ENCODE data around the gene TOR4A.

The TOR4A gene

DNA sequence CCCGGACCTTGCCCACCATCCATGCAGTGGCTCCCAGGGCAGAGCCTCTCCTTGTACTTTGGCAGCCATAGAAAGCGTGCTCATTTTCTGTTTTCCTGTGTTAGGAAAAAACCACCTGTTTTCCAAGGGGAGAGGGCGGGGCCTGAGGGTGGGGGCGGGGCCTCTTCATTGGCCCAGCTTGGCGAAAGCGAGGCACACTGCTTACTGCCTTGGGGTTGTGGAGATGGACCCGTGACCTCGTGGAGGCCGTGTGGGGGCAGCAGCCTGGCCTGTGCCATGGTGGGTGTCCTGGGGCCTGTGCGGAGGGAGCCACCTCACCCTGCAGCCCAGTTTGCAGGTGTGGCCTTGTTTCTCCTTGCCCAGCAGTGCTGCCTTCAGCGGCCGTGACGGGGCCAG lies 4.4 kb upstream of the TOR4A start:
- no peak for DNase-seq

DNA sequence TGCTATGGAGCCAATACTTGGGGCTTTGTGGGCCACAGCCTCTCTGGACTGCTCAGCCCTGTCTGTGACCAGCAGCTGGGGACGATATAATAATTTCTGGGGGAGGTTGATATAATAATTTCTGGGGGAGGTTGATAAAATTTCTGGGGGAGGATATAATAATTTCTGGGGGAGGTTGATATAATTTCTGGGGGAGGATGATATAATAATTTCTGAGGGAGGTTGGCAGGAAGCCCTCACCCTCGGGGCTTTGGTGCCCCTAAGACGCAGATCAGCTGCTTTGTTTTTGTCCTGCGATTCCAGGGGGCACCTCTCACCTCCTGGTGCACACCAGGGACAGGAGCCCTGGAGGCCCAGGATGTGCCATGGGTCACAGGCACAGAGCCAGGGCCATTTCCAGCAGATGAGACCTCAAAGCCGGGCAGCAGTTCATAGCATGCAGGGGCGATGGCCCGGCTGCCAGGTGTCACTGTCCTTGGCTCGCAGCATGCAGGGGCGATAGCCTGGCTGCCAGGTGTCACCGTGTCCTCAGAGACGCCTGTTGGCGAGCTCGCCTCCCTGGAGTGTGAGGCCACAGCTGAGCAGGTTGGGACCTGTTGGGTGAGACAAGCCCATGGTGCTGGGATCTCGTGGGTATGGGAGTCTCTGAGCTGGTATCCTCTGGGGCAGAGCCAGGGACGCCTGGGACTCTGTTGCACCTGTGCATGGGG lies 3.8 kb upstream of the TOR4A start:
- DNase-seq, result no peak

DNA sequence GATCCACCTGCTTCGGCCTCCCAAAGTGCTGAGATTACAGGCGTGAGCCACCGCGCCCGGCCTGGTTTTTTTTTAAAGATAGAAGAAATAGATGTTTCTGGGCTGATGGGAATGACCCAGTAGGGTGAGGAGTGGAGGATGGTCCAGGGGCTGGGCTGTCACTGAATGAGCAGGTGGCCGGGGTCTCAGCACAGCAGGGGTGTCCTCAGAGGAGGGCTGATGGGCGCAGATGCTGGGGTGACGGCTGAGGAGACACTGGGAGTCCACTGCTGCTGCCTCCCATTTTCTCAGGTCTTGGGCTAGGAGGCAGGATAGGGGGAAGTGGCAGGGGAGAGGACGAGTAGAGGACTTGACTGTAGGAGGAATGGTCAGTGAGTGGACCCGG lies 2.3 kb upstream of the TOR4A start:
- DNase-seq, result no peak

DNA sequence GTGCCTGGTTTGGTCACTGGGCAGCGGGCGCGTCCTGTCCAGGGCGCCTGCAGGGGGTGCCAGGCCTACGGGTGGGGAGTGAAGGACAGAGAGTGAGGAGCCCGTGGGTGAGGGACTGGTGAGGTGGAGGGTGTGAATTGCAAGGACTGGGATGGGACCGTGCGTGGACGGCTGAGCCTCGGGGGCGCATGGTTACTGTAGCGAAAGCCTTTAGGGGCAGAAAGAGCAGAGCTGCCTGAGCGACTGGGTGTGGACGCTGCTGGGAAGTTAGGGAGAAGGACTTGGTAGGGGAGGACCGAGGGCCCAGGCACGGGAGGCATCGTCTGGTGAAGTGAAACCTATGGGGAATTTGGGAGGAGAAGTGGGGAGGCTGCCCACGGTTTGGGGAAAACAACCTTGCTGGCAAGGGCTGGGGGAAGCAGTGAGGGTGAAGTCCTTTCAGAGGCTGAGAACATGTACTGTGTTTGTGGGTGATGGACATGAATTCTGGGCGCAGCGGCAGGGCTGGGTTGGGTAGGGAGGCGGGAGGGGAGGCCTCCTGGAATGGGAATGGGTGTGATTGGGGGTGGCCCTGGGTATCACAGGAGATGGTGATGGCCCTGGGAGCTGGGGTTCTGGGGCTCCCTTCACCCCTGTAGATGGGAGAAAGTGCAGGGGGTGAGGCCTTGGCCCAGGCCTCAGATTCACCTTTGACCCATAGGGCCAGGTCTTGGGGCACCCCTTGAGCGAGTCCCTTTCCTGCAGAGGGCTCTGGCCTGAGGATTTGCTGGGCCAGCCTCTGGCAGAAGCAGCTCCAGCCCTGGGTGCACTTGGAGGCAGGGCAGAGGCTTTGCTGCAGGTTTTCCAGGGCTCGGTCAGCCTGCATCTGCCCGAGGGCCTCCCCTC lies 1.7 kb upstream of the TOR4A start:
- no peak for DNase-seq

DNA sequence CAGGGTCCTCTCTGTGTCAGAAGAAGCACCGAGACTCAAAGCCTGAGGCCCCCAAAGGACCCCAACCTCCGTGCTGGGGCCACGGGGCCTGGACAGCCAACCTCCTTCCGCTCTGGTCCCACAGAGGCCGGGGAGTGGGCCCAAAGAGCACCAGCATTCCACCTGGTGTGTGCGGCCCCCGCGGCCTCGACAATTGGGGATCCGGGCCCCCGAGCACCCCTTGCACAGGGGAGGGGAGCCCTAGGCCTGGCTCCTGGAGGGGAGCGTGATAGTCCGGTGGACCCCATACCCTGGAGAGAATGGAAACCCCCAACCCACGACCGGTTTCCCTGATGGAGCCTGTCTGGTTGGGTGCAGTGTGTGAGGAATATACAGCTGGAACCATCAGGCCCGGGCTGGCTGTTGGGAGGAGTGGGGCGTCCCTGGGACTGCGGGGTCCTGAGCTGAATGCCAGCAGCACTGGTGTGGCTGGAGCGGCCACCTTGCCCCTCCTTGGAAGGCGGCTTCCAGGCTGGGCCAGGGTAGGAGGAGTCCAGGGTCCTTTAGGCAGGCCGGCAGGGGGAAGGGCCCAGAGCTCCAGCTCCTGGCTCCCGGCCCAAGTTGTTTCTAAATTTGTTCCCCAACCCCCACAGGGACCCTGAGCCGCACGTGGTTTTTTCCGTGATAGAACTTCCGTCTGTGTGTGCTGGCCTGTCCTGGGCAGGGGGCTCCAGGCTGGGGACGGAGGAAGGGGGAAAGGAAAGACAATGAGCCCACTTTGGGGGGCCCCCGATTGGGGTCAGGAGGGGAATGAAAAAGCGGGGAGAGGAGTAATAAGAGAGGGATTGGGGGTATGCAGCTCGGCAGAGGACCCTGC lies 825 bp upstream of the TOR4A start:
- no peak for DNase-seq

DNA sequence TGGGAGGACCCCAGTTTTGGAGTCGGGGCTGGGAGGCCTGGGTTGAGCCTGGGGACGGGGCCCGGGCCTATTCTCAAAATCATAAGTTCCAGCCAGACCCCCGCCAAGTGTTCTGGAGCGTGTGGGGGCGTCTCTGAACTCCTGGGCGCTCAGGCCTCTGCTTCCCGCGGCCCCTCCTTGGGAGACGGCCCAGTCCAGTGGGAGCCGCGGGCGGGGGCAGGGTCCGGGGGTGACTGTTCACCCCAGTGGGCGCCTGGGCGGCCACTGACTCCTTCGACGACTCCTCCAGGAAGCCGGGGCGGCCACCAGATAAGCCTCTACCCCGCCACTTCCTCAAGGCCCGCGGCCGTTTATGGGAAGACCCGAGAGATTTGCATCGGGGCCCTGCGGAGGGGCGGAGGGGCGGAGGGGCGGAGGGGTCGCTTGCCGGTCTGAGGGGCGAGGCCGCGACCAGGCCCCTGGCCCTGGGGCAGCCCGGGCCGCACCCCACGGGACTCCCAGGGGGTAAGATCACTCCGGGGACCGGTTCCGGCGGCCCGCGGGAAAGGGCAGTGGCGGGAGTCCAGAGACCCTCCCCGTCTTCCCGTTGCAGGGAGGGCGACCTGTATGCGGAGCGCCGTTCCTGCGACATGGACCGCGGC lies 655 bp downstream of the TOR4A start:
- no peak for DNase-seq

DNA sequence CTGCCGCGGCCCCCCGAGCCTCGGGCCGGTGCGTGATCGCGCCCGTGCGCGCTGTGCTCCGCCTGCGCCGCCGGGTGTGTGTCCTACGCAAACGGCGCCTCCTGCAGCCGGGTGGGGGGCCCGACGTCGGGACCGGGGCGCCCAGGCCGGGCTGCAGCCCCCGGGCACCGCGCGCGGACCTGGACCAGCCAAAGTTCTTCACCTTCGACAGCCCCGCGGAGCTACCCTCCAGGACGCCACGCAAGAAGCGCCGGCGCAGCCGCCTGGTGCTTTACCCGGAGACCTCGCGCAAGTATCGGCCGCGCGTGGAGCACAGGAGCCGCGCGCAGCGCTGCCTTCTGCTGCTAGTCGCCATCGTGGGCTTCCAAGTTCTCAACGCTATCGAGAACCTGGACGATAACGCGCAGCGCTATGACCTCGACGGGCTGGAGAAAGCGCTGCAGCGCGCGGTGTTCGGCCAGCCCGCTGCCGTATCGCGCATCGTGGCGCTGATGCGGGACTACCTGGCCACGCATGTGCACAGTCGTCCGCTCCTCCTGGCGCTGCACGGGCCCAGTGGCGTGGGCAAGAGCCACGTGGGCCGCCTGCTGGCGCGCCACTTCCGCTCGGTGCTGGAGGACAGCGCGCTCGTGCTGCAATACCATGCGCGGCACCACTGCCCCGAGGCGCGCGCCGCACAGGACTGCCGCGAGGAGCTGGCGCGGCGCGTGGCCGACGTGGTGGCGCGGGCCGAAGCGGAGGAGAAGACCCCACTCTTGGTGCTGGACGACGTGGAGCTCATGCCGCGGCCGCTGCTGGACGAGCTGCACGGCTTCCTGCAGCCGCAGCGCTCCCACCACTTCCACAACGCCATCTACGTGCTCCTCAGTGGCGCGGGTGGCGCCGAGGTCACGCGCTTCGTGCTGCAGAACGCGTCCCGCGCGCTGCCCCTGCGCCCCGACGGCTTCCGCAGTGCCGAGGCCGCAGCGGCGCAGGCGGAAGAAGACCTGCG lies 1.5 kb downstream of the TOR4A start:
- DNase-seq, result no peak

DNA sequence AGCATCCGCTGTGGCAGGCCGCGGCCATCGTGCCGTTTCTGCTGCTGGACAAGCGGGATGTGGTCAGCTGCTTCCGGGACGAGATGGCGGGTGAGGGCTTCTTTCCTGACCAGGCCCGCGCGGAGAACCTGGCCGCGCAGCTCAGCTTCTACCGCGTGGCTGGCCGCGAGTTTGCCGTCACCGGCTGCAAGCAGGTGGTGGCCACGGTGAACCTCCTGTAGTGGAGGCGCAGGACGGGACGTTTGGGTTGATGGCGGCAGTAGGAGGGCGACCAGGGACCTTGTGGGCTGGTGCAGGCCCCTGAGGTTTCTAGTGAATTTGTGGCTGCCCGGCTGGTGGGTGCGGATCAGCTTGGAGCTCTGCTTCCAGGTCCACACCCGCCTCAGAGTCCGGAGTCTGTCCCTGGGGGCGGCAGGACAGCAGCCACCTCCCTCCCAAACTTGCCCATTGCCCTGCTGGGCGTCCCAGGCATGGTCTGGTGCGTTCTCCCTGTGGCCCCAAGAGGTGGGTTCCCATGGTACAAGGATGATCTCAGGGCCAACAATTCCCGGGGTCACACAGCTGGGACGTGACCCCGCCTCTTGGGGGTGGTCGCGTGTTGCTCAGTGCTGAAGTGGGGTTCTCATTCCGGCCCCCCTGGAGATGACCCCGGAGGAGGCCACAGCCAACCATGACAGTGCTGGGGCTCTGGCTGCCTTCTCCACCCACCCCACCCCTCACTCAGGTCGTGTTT lies 2.4 kb downstream of the TOR4A start:
- DNase-seq, result no peak

DNA sequence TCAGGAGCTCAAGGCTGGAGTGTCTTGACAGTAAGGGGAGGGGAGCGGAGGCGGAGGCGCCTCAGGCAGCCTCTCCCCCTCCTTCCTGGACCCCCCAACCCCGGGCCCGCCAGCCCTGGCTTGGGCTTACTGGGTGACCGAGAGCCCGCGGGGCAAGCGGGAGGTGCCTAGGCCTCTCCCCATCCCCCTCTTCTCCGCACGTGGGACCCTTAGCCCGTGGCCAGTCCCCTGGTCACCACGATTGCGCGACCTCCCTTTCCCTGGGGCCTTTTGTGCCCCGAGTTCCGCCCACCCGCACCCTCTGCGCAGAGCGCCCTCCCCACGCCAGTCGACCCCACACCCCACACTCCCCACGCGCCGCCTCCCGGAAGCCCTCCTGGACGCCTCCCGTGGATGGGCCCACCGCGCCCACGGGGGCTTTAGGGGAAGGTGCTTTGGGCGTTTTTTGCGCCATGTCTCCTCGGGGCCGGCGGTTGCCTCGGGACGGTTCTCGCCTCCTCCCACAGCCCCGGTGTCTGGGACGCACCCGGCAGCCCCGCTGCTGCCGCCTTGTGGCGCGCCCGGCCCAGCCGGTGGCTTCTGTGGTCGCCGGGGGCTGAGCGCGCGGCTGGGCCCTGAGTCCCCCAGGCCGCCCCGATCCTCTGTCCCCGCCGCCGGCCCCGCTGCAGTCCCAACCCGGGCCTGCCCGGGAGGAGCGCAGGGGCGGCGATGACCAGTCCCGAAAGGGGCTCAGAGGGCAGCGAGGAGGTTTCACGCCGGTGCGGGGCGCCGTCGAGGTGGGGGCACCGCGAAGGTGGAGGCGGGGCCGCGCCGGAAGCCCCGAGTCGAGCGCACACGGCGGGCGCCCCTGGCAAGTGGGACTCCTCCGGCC lies 3.2 kb downstream of the TOR4A start:
- DNase-seq, result no peak

DNA sequence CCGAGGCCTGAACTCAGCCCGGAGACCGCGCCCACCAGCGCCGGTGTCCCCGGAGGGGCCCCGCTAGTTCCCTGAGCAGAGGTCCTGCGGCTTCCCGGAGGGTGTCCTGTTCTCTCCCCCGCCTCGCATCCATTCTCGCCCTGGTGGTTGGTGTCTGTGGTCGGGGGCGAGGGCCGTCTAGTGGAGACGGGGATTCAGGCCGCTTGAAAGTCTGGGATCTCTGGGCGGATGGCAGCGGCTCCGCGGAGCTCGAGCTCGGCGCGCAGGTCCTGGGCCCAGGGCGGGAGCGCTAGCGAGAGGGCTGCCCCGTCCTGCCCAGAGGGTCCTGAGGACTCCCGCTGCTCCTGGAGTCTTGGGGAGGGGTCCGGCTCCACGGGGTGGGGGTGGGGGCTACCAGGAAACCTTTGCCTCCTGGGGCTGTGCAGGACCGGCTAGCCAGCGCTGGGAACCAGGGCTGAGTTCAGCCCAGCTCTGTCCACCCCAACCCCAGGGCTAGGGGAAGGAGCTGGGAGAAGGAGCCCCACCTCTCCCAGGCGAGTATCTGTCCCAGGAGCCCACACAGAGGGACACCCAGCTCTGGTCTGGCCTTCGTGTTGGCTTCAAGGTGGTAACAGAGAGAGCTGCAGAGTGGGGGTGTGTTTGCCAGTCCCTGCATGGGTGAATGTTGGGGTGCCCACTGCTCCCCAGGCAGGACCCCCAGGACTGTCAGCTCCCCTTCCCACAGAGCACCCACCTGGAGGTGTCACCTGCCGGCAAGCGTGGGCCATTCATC lies 4.0 kb downstream of the TOR4A start:
- no peak for DNase-seq

DNA sequence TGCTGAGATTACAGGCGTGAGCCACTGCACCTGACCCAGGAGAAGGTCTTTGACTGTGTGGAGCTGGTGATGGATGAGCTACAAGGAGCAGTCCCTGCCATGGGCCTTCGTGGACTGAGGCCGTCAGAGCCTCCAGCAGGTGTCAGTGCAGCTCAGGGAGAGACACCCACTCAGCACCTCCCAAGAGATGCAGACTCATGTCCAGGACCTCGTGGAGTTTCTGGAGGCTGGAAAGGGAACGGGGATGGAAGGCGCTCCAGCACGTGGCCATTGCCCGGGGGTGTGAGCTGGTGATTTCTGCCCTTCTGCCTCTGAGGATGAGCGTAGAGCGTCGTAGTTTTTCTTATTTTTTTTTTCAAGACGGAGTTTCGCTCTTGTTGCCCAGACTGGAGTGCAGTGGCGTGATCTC lies 9.5 kb downstream of the TOR4A start:
- no peak for DNase-seq

DNA sequence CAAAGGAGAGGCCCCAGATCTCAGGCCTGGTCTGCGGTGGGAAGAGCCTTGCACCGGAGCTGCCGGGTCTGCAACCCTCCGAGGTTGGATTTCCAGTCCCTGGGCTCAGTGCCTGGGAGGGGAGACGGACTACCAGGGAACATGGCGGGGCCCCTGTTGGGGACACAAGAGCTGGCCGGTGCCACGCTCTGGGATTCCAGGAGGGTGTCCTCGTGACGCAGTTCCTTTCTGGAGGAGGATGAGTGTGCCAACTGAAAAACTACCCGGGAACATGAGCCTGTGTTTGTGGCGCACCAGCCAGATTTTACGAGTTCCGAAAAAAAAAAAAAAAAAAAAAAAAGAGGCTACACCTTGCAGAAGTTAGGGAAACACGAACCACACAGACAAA lies 15.6 kb downstream of the TOR4A start:
- no peak for DNase-seq

DNA sequence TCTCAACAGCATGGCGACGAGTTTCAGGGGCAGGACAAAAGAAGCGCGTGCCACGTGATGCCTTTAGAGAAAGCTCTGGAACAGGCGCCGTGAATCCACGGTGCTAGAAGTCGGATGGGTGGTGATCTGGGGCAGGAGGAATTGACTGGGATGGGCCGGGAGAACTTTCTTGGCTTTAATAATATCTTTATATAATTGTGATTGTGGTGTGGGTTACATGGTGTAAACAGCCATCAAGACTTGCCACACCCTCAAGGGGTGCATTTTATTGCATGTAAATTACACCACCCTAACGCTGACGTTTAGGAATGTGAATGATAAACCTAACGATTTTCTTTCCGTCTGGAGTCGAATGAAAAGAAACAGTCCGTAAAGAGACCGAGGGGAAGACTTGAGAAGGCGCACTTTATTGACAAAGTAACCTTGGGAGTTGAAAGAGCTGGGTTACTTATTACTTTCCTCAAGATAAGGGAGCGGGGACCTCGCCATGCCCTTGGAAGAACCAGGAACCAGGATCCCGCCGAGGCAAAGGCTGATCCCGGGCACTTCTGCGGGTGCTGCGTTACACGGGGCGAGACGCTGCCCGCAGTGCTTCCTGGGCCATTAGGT lies 16.1 kb downstream of the TOR4A start:
- DNase-seq, result no peak

DNA sequence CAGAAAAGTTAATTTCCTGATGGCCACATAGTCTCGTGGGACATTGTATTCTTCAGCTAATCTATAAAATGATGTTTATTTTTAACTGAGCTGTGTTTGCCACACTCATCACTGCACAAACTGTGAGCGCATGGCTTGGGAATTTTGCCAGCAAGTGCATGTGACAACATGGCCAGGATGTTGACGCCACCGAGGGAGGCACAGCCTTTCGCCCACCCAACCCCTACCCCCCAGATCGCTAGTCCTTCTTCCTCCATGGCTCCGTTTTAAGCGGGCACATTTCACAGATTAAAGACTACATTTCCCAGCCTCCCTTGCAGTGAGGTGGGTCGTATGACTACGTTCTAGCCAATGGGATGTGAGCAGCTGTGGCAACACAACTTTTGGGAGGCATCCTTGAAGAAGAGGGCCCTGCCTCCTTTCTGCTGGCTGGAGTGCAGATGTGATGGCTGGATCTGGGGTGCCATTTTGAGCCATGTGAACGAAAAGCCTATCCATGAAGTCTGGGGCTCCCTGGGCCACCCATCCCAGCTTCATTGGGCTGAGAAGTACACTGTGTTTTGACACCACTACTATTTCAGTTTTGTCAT lies 16.7 kb downstream of the TOR4A start:
- no peak for DNase-seq

DNA sequence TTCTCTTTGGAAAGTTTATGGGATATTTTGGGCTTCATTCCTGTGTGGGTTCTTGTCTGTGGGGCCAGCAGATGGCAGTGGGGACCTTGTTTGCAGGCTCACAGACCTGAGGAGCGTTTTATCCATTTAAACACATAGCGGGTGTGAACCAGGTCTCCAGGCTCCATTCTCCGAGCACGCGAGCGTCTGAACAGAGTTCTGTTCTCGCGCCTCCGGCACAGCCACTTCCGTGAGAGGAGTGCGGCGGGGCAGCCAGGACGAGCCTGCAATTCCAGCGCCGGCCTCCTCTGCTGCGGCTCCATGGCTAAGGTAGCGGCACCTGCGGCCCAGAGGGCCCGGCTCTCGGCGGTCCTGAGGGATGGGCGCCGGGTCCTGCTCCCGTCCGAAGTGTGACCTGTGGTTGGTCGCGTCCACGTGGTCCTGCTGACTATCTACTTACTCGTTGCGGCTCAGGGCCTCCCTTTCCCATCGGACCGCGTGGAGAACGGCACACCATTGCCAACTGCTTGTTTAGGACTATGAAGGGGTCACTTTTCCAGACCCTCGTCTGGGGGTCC lies 17.2 kb downstream of the TOR4A start:
- no peak for DNase-seq

DNA sequence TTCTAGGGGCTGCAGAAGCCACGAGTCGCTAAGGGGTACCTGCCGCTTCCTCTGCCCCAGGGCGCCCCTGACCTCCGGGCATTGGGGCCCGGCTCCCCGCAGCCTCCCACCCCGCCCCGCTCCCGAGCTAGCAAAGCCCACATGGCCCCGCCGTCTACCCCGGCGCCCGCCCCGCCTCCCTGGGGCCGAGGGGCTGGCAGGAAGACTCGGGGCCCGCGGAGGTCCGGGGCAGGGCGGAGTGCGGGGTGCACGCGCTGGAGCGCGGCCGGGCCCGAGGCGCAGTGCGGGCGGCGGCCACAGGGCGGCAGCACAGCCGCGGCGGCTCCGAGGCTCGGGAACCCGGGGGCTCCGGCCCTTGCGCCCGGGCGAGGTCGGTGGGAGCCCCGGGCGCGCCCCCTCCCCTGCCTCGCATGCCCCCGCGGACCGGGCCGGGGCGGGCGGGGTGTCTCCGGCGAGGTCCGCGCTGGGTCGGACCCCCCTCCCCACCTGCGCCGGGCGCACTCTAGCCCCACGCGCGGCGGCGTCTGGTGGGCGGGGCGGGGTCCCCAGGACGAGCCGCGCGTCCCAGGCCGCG lies 17.8 kb downstream of the TOR4A start:
- DNase-seq, result peak; percentile 28

DNA sequence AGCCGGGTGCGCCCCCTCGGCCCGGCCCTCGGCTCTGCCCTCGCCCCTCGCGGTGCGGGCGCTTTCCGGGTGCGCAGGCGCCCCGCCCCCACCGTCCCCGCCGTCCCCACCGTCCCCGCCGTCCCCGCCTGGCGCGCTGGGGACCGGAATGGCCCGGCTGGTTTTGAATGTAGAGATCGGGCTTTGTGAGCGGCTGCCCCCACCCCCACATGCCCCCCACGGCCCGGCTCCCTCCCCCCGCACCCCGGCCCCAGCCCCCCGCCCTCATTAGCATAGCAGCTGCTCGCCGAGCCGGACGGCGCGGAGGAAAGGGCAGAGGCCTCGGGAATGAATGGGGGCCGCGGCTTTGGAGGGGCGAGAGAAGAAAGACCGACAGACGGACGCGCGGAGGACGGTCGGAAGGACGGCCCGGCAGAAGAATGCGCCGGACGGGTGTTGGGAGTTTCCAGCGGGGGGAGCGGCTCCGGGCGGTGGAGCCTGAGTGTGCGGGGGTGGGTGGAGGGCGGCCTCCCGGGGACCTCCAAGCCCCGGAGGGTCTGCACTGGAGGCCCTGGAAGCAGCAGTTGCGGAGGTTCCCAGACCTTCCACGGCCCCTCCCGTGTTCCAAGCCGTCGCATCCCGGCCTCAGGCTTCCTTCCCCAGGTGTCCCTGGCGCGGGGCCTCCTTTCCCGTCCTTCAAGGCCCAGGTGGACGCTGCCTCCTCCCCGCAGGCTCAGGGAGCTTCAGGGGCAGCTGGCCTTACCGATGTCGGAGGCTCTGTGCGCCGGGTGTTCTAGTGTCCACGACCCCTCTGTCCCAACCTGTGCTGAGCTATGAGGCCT lies 18.5 kb downstream of the TOR4A start:
- no peak for DNase-seq
